GM10248 (cell line): ENCODE results near the gene DNAJC16.
"Not testable (repeated sequence)": the region's sequence is repeated elsewhere in the genome, so short reads cannot be mapped to it uniquely, and the experiment has no call there.

Experiments
- CTCF ChIA-PET: fragments of 300-600 bp; sonication (Branson Sonifier 250); formaldehyde crosslinking; extraction: SDS; loops from one replicate; lab custom pipeline; 2021; ENCODE audit warnings: antibody characterized with exemption; lab: Yijun Ruan, JAX
- POLR2A ChIA-PET: fragments of 350-650 bp; sonication (Branson Sonifier 250); formaldehyde crosslinking; extraction: SDS; loops from one replicate; lab custom pipeline; 2020; ENCODE audit warnings: antibody characterized with exemption; lab: Yijun Ruan, JAX
- DNase-seq: peaks from one replicate; pipeline ENCODE4 v3.0.0; 2012; ENCODE audit errors: extremely low spot score
- TF ChIP-seq, protein P1 (sequence below): IDR thresholded peaks from 2 replicates; pipeline ENCODE4 v1.5.1; 2012; ENCODE audit warnings: mild to moderate bottlenecking, low read depth; ENCODE audit errors: extremely low read depth, missing control alignments, control extremely low read depth

DNAJC16 gene

GRCh38 chr1:15485636-15486035, 41.0 kb upstream of the DNAJC16 start:
- ChIA-PET POLR2A (no interaction called here), CTCF (no interaction called here)
- TF ChIP-seq, protein P1, sequence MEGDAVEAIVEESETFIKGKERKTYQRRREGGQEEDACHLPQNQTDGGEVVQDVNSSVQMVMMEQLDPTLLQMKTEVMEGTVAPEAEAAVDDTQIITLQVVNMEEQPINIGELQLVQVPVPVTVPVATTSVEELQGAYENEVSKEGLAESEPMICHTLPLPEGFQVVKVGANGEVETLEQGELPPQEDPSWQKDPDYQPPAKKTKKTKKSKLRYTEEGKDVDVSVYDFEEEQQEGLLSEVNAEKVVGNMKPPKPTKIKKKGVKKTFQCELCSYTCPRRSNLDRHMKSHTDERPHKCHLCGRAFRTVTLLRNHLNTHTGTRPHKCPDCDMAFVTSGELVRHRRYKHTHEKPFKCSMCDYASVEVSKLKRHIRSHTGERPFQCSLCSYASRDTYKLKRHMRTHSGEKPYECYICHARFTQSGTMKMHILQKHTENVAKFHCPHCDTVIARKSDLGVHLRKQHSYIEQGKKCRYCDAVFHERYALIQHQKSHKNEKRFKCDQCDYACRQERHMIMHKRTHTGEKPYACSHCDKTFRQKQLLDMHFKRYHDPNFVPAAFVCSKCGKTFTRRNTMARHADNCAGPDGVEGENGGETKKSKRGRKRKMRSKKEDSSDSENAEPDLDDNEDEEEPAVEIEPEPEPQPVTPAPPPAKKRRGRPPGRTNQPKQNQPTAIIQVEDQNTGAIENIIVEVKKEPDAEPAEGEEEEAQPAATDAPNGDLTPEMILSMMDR = no peak
- DNase-seq = no peak

DNA sequence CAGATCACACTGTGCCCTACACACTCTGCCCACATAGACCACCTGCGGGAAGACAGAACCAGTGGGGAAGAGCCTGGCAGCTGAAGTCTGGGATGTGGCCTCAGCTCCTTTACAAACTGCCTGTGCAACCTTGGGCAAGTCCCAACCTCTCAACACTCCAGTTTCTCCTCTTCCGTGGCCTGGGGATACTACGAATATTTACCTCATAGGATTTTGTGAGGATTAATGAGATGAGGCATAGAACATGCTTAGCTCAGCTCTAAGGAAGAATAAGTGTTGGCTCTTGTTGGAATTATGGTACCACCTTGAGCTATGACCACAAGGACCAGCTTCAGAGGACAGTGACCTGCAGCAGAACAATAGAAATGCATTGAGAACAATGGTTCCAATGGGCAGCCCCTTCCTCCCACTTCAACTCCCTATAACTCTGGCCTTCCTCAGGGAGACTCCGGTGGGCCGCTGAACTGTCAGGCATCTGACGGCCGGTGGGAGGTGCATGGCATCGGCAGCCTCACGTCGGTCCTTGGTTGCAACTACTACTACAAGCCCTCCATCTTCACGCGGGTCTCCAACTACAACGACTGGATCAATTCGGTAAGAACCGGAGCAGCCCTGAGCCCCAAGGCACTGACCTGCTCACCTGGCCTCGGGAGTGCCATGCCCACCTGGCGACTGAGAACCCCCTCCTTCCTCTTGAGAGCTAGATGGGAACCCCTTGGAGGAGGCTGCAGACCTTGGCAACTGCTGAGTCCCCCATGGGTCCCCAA, 39.6 kb upstream of the DNAJC16 start:
- DNase-seq, POLR2A ChIA-PET, CTCF ChIA-PET: not testable (repeated sequence)

DNA sequence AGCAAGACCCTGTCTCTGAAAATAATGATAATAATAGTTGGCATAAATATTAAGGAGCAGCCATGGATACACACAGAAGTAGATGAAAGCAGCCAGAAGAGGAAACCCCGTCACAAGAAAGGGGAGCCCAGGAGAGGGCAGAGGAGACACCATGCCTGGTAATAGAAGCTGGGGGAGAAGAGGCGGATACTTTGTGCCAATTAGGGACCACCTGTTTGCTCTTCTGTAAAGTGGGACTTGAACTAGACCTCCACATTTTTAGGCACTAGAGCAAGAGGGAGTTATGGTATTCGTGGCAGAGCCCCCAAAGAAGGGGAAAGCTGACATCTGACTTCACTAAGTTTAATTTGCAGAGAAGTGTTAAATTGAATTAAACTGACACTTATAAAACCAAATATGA, 38.3 kb upstream of the DNAJC16 start:
- ChIA-PET CTCF (no interaction called here), POLR2A (no interaction called here)
- no peak for DNase-seq
- TF ChIP-seq, protein P1 = no peak

DNA sequence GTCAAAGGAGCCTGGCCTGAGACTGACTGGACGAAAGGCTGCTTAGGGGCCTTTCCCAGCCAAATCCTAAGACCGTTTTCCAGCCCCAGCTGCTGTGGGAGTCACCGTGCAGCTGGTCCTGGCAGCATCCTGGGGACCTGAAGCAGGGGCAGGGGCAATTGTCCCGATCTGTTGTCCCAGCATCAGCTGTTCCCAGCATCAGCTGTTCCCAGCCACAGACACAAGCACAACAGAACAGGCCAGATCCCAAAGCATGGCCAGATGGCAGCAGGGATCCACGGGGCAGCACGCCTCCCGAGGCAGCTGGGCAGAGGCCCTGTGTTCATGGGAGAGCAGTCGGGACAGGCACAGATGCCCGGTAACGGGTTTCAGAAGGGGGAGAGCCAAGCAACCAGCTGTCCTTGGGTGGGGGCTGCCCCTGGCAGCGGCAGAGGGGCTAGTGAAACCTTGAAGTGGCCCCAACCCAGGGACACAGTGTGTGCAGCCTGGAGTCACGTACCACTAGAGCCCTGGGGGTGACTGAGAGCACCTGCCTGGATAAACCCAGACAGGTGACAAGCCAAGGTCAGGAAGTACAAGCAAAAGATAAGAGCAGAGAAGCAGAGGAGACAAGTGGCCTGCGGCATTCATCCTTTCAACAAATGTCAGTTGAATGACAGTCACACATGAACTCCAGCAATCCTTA, 37.5 kb upstream of the DNAJC16 start:
- TF ChIP-seq, protein P1 = no peak
- ChIA-PET POLR2A (no interaction called here), CTCF (no interaction called here)
- no peak for DNase-seq

GRCh38 chr1:15491010-15491409, 35.6 kb upstream of the DNAJC16 start:
- CTCF ChIA-PET = interaction anchor here (1.2 kb wide), 1 partner anchor 10 kb away, joined by 3 read pairs; no protein-coding TSS in a partner anchor
- POLR2A ChIA-PET, DNase-seq: not testable (repeated sequence)

DNA sequence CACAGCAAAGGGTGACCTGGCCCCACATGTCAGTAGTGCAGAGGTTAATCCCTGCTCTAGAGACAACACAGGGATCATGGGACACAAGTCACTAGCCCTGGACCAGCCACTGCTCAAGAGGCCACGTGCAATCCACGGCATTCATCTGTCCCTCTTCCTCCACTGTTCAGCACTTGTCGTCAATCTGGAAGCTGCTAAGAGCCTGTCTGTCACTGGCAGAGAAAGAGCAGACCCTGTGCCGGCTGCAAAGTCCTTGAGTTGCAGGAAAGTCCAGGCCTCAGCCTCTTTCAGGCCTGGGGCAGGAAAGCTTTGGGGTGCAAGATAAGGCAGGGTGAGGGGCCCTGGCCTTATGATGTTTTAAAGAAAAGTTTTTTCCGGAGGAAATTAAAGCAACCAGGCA, 34.1 kb upstream of the DNAJC16 start:
- CTCF ChIA-PET = interaction anchor here (1.4 kb wide), 1 partner anchor 169 kb away, joined by 4 read pairs; no protein-coding TSS in a partner anchor
- no peak for DNase-seq
- POLR2A ChIA-PET = interaction anchor here (0.5 kb wide), 1 partner anchor 300 kb away, joined by 3 read pairs; no protein-coding TSS in a partner anchor
- TF ChIP-seq, protein P1 = no peak

DNA sequence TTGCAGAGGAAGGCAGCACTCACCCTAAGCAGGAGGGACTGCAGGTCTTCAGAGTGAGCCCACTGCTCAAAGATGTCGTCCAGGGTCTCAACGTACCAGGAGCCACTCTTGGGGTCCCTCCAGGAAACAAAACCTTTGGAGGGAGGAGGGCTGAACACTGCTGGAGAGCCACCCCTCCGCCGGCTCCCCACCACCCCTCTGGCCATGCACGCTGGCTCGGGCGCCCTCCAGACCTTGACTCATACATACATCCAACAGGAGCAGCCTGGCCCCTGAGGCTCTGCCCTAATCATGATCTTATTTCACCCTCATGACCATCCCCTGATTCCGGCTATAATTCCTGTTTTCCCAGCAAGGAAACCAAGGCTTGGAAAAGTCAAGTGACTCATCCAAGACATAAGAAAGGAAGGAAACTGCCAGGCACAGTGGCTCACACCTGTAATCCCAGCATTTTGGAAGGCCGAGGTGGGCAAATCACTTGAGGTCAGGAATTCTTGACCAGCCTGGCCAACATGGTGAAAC, 32.7 kb upstream of the DNAJC16 start:
- DNase-seq = no peak
- TF ChIP-seq, protein P1 = no peak
- ChIA-PET POLR2A (no interaction called here), CTCF (no interaction called here)
